HG02981 (cell line): Measurements from ENCODE around the gene EXOSC6.
"Not testable (repeated sequence)": the region's sequence is repeated elsewhere in the genome, so short reads cannot be mapped to it uniquely, and the experiment has no call there.

Source experiments
- ATAC-seq: cut with Tn5 transposase; IDR thresholded peaks from one replicate; pipeline ENCODE4 v1.9.1; 2021; ENCODE audit warnings: mild to moderate bottlenecking, moderate library complexity; ENCODE audit not compliant: unreplicated experiment

Gene EXOSC6

DNA sequence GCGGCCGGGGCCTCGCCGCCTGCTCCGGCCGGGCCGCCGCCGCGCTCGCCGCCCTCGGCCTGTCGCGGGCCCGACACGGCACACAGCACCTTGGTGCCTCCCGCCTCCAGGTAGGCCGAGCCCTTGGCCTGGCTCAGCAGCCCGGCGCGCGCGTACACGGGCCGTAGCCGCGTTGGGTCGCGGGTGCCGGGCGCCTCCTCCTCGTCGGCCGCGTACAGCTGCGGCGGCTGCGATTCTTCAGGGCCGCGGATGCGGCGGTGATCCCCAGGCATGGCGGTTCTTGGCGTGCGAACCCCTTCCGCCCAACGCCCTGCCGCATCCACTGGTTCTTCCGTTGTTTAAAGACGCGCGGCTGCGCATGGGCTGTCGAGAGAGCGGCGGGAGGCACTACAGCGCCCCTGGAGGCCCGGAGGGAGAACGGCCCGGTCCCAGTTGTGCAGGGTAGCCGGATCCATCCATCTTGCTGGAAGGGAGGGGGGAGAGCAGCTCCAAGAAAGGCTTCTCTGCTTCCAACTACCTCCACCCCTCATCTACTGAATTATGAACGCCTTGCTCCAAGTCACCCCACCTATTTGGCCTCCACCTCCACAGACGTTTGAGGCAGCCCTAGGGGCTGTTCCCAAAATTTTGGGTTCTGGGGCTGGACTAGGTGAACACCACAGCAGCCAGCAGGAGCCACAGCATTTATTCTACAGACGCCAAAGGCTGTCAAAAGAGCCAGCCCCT lies at the start of gene EXOSC6:
TSS of gene EXOSC6 (minus strand) at position 312 of the 726 bp plus-strand sequence. CDS start at position 272, 40 bp downstream.
- ATAC-seq = peak; percentile 81

DNA sequence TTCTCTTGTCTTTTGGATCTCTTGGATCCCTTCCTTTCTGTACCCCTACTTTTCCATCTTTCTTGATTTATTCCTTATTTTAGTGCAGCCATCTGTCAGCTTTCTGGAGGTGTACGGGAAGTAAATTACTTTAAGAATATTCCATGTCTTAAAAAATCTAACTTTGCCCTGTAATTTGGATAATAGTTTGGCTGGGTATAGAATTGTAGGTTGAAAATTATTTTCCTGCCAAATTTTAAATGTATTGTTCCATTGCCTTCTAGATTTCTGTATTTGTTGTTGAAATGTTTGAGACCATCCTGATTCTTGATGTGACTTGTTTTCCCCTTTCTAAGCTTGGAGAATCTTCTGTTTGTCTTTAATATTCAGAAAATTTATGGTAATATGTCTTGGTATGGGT lies 49.4 kb upstream of the EXOSC6 start:
- ATAC-seq = no peak

DNA sequence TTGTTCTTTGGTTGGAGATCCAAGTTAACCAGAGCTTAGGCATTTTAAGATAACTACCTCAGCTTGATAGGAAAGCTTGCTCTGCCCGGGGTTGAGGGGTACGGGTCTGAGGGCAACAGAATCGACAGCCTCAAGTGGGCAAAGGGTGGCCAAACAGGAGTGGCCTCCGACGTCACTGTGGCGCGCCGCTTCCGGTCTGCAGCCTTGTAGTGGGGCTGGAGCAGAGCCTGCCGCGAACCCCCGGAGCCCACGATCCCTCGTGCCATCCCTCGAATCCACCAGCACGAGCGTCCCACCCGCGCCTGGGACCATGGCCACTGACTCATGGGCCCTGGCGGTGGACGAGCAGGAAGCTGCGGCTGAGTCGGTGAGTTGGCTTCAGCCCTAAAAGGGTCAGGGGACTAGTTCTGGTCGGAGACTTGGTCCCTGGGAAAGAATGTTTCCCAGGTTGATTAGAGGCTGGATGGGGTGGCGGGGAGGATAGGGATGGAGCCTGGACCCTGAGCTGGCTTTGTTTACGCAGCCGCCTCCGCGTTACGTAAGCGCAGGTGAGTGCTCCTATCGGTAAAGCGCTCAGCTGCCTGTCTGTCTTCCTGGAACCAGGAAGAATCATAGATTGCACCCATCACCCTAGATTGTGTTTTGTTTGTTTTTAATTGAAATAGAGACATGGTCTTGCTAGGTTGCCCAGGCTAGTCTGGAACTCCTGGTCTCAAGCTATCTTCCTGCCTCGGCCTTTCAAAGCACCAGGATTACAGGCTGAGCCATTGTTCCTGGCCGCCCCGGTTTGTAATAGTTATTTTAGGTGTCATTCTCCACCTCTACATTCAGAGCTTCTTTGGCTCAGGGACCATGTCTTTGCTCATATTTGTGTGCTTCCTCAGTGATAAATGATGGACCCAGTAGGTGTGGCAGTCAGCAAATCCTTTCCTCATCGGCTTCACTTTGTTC lies 47.5 kb upstream of the EXOSC6 start, which contains the start of gene DDX19B:
TSS of gene DDX19B (plus strand) at position 199 of the 951 bp plus-strand sequence. CDS start at position 311, 112 bp downstream.
- ATAC-seq = peak; percentile 87

DNA sequence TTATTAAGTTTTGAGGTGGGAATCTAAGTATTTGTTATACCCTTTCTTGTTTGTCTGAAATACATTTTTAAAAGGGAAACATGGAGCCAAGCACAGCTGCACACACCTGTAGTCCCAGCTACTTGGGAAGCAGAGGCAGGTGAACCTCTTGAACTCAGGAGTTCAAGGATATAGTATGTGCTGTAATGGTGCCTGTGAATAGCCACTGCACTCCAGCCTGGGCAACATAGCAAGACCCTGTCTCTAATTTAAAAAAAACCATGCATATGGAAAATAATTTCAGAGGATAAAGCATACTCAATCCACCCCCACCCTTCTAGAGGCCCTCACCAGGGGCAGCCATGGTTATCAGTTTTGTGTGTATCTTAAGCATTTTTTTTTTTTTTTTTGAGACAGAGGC lies 43.9 kb upstream of the EXOSC6 start:
- no peak for ATAC-seq

DNA sequence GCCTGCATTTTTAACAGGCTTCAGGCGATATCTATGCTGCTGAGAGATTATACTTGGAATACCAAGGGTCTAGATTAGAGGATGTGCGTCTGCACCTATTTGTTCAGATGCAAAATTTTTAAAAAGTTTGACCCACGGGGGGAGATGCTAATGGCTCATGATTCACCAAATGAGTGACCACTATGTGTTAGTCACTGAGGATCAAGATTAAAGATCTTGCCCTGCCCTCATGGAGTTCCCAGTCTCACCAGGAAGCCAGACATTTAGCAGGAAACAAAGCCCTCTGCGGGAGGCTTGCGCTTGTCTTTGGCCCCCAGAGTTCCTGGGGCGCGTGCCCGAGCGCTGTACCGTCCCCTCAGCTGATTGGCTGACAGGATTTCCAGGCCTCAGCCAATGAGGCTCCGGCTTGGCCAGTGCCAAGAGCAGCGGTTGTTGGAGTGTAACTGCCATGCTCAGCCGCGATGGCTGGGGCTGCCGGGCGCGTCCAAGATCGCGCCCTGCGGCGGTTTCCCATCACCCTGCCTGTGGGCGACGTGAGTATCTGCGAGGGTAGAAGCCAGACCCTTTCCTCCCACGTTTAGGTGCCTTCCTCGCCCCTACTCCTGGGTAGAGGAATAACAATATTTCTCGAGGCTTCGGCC lies 42.8 kb upstream of the EXOSC6 start:
- ATAC-seq = no peak

DNA sequence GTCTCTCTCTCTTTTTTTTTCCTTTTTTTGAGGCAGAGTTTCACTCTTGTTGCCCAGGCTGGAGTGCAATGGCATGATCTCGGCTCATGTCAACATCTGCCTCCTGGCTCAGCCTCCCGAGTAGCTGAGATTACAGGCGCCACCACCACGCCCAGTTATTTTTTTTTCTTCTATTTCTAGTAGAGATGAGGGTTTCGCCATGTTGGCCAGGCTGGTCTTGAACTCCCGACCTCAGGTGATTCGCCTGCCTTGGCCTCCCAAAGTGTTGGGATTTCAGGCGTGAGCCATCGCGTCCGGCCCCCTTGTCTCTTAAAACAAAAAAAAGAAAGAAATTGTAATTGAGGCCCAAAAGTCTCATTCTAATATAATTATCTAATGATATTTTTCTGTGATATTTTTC lies 40.4 kb upstream of the EXOSC6 start:
- ATAC-seq = not testable (repeated sequence)

DNA sequence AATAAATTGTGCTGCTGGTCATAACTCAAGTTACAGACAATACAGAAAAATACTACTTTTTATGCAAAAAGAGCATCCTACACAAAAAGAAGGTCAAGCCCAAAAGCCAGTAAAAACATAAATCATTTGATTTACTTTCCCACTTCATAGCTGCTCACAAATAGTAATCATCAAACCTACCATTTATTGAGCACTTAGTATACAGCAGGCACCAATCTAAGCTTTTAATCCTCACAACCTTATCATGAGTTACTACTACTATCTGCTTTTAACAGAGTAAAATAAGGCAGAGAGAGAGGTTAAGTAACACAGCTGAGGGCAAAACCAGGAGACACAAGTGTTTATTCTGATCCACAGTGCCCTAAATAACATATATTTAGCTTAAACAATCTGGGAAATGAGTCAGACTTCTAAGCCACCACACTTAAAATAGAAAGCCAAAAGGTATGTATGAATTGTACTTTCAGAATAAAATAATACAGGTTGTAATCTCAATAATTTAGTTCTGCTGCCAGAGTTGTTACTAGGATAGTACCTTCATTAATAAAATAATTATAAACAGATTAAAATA lies 39.3 kb upstream of the EXOSC6 start:
- ATAC-seq = no peak

DNA sequence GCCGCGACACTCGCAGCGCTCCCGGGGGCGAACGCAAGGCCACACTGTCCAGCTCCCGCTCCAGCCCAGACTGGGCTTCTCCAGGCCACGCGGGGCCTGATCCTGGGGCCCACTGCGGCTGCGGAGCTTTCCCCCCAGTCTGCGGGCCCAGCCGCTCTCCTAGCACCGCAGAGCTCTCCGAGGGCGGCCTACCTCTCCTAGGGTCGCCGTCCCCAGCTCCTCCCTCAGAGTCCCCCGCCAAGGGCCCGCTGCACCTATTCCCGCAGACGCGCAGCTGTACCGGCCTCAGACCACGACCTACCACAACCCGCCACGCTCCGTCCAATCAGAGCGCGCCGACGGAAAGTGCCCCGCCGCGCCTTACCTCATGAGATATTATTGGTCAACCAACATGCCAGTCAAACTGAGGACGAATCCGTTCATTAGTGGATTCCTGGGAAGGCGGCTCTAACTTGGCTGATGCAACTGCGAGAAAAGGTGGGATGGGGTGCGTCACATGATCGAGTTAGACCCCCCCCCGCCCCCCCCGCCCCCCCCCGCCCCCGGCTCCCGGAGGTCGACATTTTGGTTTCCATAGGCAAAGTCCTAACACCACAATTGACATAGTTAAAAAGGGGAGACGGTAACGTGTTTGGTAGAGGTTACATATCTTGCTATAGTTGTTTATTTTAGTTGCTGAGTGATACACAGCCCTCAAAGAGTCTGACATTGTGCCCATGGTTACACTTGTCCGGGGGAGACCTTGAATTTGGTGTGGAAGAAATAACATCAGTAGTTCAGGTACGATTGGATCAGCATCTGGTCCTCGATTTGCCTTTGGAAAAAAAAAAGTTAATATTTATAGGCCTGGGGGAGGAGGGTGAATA lies 37.7 kb upstream of the EXOSC6 start, which contains the start of gene AARS1:
TSS of gene AARS1 (minus strand) at position 278 of the 866 bp plus-strand sequence. CDS start 6,743 bp downstream, outside the sequence.
- peak; percentile 98 for ATAC-seq

DNA sequence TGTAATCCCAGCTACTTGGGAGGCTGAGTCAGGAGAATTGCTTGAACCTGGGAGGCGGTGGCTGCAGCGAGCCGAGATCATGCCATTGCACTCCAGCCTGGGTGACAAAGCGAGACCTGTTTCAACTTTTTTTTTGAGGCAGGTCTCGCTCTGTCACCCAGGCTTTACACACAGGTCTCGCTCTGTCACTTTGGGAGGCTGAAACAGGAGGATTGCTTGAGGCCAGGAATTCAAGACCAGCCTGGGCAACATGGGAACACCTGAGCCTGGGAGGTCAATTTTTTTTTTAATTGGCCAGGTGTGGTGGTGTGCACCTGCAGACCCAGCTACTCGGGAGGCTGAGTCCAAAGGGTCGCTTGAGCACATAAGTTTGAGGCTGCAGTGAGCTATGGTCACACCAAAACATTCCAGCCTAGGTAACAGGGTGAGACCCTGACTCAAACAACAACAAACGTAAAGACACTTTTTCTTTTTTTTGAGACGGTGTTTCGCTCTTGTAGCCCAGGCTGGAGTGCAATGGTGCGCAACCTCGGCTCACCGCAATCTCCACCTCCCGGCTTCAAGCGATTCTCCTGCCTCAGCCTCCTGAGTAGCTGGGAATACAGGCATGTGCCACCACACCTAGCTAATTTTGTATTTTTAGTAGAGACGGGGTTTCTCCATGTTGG lies 35.7 kb upstream of the EXOSC6 start:
- ATAC-seq = not testable (repeated sequence)

DNA sequence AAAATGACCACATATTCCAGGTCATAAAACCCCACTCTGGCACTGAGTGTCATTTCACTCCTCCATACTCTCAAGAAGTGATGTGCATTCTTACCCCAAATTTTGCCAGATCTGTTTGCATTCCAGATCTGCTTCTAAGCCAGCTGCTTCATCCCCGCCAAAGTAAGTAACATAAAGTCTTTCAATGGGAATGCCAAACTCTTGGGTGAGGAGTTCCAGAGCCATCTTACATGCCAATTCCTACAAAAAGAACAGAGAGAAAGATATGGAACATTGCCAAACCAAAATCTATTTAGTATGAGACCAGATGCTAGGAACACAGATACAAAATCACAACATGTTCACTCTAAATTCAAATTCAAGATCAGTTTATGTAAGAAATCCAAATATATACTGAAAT lies 24.7 kb upstream of the EXOSC6 start:
- no peak for ATAC-seq

DNA sequence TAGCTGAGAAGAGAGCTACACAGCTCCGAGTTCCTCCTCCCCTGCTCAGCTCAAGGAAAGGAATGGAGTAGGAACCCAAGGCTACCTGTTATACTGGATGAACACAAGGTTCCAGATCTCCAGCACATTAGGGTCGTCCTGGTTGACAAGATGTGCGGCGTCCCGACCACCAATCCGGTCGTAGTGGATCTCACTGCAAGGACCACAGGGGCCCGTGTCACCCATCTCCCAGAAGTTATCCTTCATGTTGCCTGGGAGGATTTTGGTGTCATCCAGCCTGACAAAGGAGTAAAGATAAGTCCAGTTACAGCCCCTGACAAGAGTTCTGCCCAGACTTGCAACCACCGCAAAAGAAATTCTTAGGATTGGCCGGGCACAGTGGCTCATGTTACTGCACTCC lies 20.0 kb upstream of the EXOSC6 start:
- ATAC-seq = no peak

DNA sequence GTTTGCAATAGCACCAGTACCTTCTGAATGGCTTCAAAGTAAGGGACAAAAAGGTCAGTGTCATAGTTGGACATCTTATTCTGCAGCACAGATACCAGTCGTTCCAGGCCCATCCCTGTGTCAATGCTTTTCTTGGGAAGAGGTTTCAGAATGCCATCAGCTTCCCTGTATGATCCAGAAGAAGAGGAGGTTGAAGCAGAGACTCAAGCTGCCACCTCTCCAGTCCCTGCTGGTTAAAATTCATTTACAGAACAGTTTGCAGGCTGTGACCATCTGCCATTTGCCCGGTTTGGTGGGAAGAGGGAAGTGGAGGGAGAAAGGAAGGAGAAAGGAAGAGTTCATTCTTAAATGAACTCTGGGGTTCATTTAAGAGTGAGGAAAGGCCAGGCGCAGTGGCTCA lies 18.4 kb upstream of the EXOSC6 start:
- ATAC-seq = no peak

DNA sequence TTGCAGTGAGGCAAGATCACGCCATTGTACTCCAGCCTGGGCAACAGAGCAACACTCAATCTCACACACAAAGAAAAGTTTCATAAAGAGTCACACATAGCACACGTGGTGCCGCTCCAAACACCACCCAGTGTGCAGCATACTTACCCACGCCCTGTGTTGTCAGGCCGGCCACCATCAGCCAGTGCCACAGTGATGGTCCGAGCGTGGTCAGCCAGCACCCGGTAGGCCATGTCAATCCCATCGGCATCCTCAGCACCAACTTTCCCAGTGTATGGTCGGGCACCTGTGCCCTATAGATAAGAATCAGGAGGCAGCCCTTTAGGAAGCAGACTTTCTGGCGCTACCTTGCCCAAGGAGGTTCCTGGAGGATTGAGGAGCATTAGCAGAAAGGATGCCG lies 17.7 kb upstream of the EXOSC6 start:
- no peak for ATAC-seq

DNA sequence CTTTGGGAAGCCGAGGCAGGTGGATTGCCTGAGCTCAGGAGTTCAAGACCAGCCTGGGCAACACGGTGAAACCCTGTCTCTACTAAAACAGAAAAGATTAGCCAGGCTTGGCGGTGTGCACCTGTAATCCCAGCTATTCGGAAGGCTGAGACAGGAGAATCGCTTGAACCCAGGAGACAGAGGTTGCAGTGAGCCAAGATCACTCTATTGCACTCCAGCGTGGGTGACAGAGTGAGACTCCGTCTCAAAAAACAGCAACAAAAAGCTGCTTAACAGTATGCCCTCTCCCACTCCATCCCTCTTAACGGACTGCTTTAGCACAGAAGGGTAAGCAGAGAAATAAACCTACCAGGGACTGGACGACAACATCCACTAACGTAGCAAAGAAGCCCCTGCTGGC lies 16.2 kb upstream of the EXOSC6 start:
- ATAC-seq = not testable (repeated sequence)

DNA sequence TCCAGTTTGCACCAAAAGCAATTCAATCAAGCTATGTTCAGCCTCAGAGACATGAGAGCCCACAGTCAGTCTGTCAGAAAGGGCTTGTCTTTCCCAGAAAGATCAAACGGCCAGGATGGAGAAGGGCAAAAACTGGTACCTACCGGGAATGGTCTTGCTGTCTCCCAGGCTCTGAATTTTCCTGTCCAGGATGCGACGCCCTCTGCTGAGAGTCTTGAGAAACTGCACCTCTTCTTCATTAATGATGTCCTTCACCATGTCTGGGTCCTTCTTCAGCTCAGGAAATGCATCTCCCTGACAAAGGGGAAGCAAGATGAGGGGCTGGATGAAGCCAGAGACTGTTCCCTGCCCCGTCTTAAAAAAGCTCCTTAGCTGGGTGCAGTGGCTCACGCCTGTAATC lies 15.8 kb upstream of the EXOSC6 start:
- no peak for ATAC-seq

DNA sequence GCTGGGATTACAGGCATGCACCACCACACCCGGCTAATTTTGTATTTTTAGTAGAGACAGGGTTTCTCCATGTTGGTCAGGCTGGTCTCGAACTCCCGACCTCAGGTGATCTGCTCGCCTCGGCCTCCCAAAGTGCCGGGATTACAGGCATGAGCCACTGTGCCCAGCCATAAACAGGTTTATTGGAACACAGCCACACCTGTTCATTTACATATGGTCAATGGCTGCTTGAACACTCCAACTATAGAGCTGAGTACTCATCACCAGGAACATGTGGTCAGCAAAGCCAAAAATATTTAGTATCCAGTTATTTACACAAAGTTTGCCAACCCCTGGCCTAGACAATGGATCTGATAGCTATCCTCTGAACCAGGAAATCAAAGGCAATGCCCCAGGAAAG lies 8.2 kb upstream of the EXOSC6 start:
- ATAC-seq = not testable (repeated sequence)

DNA sequence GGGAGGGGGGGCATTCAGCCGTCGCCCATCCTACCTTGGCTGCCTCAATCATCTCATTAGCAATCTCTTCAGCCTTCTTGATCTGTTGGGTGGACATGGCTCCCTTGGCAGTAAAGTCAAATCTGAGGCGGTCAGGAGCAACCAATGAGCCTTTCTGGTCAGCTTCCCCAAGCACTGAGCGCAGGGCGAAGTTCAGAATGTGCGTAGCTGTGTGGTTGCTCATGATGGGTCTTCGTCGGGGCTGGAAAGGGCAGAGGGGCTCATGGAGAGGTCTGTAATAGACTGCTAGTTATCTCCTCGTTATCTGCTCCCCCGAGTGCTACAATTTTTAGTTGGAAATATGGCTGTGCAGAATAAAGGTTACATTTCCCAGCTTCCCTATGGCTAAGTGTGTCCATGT lies 7.2 kb upstream of the EXOSC6 start:
- no peak for ATAC-seq

DNA sequence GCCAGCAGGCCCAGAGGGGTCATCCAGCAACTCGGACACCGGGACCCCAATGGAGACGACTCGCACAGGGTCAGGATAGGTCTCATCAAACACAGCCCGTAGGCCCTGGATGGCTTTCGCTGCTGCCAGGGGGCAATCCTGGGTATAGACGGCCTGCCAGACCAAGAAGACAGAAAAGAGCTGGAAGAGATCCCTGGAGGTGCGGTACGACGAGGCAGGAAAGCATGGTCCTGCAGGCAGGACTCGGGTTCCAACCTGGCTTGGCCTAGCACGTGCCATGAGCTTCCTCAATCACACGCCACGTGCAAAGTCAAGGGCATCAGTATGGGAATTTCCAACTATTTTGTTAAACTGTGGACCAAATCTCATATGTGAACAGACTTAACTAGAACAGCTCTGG lies 6.3 kb upstream of the EXOSC6 start:
- ATAC-seq = no peak

DNA sequence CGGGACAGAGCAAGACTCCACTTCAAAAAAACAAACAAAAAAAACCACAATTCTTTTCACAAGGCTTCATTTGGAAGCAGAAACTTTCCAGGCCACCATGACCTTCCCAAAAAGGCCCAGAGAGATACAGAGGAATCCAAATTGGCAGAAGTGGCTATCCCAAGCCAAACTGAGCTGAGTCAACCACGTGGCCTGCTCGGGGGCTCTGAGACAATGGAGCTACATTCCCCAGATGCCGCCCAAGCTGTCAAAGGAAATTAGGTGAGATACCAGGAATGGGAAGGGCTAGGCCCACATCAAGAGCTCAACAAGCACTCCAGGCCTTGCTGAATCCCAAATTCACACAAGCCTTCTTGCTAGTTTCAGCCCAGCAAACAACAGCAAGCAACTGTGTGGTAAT lies 5.7 kb upstream of the EXOSC6 start:
- no peak for ATAC-seq
